Stimulated activated CD4-positive, alpha-beta T cell treated with anti-CD3 and anti-CD28 coated beads, Interleukin-4, amount 100 ng/mL, for 24 hours (primary cell): Measurements from ENCODE around the gene NTMT2.

ENCODE experiments used
- DNase-seq: peaks from one replicate; pipeline ENCODE4 v3.0.0-alpha.2; 2020

The NTMT2 gene

DNA sequence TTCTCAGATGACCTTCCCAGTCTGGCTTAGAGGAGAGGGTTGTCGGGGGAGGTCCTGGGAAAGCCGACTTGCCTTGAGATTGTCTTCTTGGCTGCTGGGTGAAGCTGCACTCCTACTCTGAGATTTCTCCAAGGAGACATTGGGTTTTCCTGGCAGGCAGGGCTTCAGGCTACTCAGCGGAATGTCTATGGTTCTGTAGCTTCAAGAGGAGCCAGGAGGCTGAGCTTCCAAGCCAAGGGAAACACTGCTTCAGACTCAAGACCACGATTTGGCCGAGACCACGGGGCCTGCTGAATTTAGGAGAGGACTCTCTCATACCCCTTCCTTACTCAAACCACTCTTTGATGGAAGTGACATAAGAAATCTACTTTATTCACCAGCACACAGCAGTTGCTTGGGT, 67.8 kb downstream of the NTMT2 start:
- DNase-seq = no peak

DNA sequence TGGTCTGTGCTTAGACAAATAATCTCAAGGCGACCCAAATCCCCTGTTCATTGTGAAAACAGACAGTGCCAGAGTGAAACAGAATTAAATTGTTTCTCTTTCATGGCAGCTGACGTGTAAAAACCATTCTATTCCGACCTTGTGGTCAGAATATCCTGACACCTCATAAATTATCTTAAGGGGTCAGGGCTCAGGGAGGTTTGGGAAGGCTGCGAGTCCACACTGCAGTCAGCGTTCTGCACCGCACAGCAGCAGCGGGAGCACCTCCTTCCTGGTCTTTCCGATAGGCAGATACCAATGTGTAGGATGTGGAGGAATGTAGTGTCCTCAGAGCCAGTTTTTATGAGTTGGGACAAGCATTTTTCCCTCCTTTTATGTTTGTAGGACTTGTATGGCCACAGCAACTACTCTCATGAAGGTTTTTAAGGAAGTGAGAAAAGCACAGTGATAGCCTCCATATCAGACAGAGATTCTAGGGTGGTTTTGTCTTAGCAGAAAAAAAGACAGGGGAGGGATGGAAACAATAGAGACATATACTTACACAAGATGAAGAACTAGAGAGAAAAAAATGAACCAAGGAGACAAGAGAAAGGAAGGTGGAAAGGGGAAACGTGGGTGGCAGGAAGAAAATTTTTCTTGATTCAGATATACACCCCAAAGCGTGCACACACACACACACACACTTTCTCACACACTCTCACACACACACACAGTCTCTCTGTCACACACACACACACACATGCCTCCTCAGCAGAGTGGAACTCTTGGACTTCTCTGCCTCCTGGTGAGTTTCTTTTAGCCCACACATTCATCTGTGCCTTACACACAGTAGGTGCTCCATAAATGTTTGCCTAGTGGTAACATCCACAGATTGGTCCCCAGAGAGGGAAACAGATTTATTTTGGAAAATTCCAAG, 68.6 kb downstream of the NTMT2 start:
- DNase-seq = no peak

DNA sequence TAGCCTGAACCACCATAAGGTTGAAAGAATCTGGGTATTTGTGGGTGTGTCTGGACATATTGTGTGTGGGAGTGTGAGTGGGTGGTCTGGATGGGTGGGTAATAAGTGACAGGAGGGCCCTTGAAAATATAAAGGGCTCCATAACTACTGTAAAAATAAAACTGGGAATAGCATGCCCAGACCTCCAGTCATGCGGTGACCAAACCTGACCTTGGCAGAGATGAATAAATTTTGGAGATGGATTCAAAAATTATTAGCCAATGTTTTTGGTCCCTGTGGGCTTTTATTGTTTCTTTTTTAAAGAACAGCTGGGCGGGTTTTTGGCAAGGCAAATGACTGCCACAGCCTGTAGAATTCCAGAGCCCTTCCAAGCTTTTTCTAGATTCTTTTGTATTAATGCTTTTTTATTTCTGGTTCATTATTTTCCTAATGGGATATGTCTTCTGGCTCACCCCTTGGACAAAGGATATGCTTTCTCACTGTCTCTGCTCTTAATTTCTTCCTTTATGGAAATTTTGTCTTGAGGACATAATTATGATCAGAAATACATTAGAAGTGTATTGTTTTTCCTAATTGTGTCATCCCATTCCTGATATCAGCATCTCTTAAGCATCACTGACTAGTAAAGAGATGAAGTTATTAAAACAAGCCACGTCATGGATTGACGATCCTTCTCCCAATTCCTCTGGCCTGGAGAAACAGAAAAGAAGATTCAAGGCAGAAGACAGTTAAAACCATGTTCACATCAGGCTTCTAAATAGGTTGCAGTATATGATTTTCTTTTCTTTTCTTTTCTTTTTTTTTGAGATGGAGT, 69.5 kb downstream of the NTMT2 start:
- no peak for DNase-seq

DNA sequence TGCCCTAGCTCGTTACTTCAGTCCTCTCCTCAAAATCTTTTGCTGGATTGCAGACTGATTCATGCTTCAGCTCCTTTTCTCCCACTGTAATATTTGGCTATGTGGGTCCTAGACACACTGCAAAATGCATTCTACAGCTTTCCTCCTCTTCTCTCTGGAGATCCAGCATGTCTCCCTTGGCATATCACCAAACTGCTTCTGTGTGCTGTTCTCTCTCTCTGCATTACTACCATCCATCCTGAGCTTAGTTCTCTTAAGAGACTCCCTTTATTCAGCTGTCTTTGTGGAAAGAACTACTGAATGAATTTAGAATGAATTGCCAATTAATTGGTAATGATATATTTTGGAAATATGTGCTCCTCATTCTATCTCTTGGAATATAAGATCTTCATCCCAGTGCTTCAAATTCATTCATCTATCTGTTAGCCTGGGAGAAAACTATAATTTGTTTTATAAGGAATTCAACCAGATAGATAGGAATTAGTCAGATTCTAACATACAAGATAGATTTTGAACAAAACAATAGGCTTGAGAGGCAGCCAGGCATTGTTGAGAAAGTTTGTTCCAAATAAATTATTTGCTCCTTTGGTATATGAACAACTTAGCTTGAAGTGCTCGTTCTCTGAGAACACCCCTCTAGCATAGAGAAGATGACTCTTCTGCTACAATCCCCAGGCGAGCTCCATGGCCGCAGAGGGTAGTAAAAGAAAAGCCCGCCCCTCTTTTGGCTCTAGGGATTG, 71.9 kb downstream of the NTMT2 start:
- DNase-seq = no peak

DNA sequence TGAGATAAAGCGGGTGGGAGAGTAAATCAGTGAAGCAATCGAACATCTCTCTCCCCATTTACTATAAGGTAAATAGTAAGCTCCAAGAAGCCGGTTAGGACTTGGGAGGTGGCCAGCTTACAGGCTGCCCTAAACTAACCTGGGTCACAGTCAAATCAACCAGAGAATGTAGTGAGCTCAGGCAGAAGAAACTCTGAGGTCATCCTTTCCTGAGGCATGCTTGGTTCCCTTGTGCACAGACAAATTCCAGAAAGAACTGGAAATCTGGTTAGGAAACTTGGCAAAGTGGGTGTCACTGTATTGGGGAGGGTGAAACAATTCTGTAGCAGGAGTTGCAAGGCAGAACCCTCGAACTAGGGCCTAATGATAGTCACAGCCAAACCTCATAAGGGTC, 72.5 kb downstream of the NTMT2 start:
- no peak for DNase-seq
